ENCODE measurements around the gene C22orf42. TPM values are rescaled to one million over a fixed set of nuclear protein-coding genes. Genes with fewer than 3 reads are reported as not detected.

C22orf42 gene
- total RNA-seq, 1 donor from 2014 or later: not detected

DNA sequence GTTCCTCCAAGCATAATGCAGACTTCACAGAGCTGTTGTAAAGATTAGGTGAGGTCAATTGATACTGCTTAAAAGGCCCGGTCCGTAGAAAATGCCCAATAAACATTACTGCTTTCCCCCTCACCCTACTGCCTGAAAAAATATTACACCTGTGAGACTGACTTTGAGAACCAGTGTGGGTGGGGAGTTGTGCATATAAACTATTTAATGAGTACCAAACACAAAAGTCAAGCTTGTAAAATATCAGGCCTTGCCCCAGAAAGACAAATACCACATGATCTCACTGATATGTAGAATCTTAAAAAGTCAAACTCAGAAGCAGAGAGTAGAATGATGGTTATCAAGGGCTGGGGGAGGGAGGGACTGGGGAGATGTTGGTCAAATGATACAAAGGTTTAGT lies 46.7 kb downstream of the C22orf42 start:
- TF ChIP-seq, protein P1, sequence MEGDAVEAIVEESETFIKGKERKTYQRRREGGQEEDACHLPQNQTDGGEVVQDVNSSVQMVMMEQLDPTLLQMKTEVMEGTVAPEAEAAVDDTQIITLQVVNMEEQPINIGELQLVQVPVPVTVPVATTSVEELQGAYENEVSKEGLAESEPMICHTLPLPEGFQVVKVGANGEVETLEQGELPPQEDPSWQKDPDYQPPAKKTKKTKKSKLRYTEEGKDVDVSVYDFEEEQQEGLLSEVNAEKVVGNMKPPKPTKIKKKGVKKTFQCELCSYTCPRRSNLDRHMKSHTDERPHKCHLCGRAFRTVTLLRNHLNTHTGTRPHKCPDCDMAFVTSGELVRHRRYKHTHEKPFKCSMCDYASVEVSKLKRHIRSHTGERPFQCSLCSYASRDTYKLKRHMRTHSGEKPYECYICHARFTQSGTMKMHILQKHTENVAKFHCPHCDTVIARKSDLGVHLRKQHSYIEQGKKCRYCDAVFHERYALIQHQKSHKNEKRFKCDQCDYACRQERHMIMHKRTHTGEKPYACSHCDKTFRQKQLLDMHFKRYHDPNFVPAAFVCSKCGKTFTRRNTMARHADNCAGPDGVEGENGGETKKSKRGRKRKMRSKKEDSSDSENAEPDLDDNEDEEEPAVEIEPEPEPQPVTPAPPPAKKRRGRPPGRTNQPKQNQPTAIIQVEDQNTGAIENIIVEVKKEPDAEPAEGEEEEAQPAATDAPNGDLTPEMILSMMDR (IDR thresholded peaks at IDR 0.05; ENCODE audit: insufficient read depth, low read depth, low read length): no peak
- no peak for TF ChIP-seq EZH2 (IDR thresholded peaks at IDR 0.05; ENCODE audit: insufficient read depth, low read length)
- Histone ChIP-seq H3K9me3 (ENCODE audit: insufficient read depth, low read depth, low read length) (no peaks in the 10 kb centered on the region), H3K4me2 (ENCODE audit: low read length) (no peak overlapping the region), H3K4me1 (ENCODE audit: insufficient read depth, low read length) (no peaks in the 10 kb centered on the region), H3K4me3 (ENCODE audit: insufficient read depth, low read depth, low read length) (no peak overlapping the region), H3K27ac (ENCODE audit: low read depth, low read length) (no peak overlapping the region), H3K36me3 (ENCODE audit: insufficient read depth, low read length) (no peaks in the 10 kb centered on the region), H3K79me2 (ENCODE audit: insufficient read depth, low read length) (no peaks in the 10 kb centered on the region), H3K27me3 (ENCODE audit: insufficient read depth, low read length) (peaks cover 11% of the 10 kb centered on the region), H4K20me1 (ENCODE audit: insufficient read depth, low read length) (no peaks in the 10 kb centered on the region), H2AFZ (ENCODE audit: low read depth, low read length) (no peak overlapping the region), H3K9ac (ENCODE audit: low read length) (no peak overlapping the region)
- Mint-ChIP-seq H3K27ac (ENCODE audit: unreplicated experiment) (no peak overlapping the region), H3K9me3 (ENCODE audit: unreplicated experiment) (no peaks in the 10 kb centered on the region), H3K27me3 (ENCODE audit: low read depth, unreplicated experiment) (peaks cover 47% of the 10 kb centered on the region), H3K4me3 (ENCODE audit: unreplicated experiment) (no peak overlapping the region), H3K36me3 (ENCODE audit: low read depth, unreplicated experiment) (no peaks in the 10 kb centered on the region), H3K4me1 (ENCODE audit: low read depth, unreplicated experiment) (no peaks in the 10 kb centered on the region)
- FAIRE-seq: no peak
- no peak for DNase-seq (ENCODE audit: low read depth)

- TF ChIP-seq, protein P1 (IDR thresholded peaks at IDR 0.05; ENCODE audit: insufficient read depth, low read depth, low read length): no peak
- TF ChIP-seq EZH2 (IDR thresholded peaks at IDR 0.05; ENCODE audit: insufficient read depth, low read length): no peak
- Mint-ChIP-seq H3K4me3 (ENCODE audit: unreplicated experiment) (no peak overlapping the region), H3K4me1 (ENCODE audit: low read depth, unreplicated experiment) (no peaks in the 10 kb centered on the region), H3K27me3 (ENCODE audit: low read depth, unreplicated experiment) (peaks cover 35% of the 10 kb centered on the region), H3K9me3 (ENCODE audit: unreplicated experiment) (no peaks in the 10 kb centered on the region), H3K36me3 (ENCODE audit: low read depth, unreplicated experiment) (no peaks in the 10 kb centered on the region), H3K27ac (ENCODE audit: unreplicated experiment) (no peak overlapping the region)
- Histone ChIP-seq H3K27me3 (ENCODE audit: insufficient read depth, low read length) (peaks cover 15% of the 10 kb centered on the region), H2AFZ (ENCODE audit: low read depth, low read length) (no peak overlapping the region), H3K9me3 (ENCODE audit: insufficient read depth, low read depth, low read length) (no peaks in the 10 kb centered on the region), H3K36me3 (ENCODE audit: insufficient read depth, low read length) (no peaks in the 10 kb centered on the region), H3K4me3 (ENCODE audit: insufficient read depth, low read depth, low read length) (no peak overlapping the region), H3K79me2 (ENCODE audit: insufficient read depth, low read length) (no peaks in the 10 kb centered on the region), H3K9ac (ENCODE audit: low read length) (no peak overlapping the region), H3K4me1 (ENCODE audit: insufficient read depth, low read length) (no peaks in the 10 kb centered on the region), H4K20me1 (ENCODE audit: insufficient read depth, low read length) (no peaks in the 10 kb centered on the region), H3K27ac (ENCODE audit: low read depth, low read length) (no peak overlapping the region), H3K4me2 (ENCODE audit: low read length) (no peak overlapping the region)
- DNase-seq (ENCODE audit: low read depth) (no peak), FAIRE-seq (no peak)
Observed at GRCh38 chr22:32106930-32107329, 52.2 kb downstream of the C22orf42 start.

GRCh38 chr22:32103658-32104315 lies 55.3 kb downstream of the C22orf42 start:
- Mint-ChIP-seq H3K9me3 (ENCODE audit: unreplicated experiment) (no peaks in the 10 kb centered on the region), H3K27ac (ENCODE audit: unreplicated experiment) (no peak overlapping the region), H3K4me1 (ENCODE audit: low read depth, unreplicated experiment) (no peaks in the 10 kb centered on the region), H3K4me3 (ENCODE audit: unreplicated experiment) (no peak overlapping the region), H3K36me3 (ENCODE audit: low read depth, unreplicated experiment) (no peaks in the 10 kb centered on the region), H3K27me3 (ENCODE audit: low read depth, unreplicated experiment) (peaks cover 35% of the 10 kb centered on the region)
- peaks cover 18% of the 10 kb centered on the region for H3K27me3 ChIP-seq (ENCODE audit: insufficient read depth, low read length)
- H3K4me2 ChIP-seq (ENCODE audit: low read length): no peak overlapping the region
- H3K4me3 ChIP-seq (ENCODE audit: insufficient read depth, low read depth, low read length): no peak overlapping the region
- no peaks in the 10 kb centered on the region for H3K79me2 ChIP-seq (ENCODE audit: insufficient read depth, low read length)
- no peak overlapping the region for H3K27ac ChIP-seq (ENCODE audit: low read depth, low read length)
- no peak overlapping the region for H3K9ac ChIP-seq (ENCODE audit: low read length)
- DNase-seq (ENCODE audit: low read depth) (no peak), FAIRE-seq (no peak)
- TF ChIP-seq, protein P1 (IDR thresholded peaks at IDR 0.05; ENCODE audit: insufficient read depth, low read depth, low read length): peak; percentile 34
- TF ChIP-seq EZH2 (IDR thresholded peaks at IDR 0.05; ENCODE audit: insufficient read depth, low read length): no peak
- no peaks in the 10 kb centered on the region for H3K9me3 ChIP-seq (ENCODE audit: insufficient read depth, low read depth, low read length)
- H3K36me3 ChIP-seq (ENCODE audit: insufficient read depth, low read length): no peaks in the 10 kb centered on the region
- H4K20me1 ChIP-seq (ENCODE audit: insufficient read depth, low read length): no peaks in the 10 kb centered on the region
- no peak overlapping the region for H2AFZ ChIP-seq (ENCODE audit: low read depth, low read length)
- H3K4me1 ChIP-seq (ENCODE audit: insufficient read depth, low read length): no peaks in the 10 kb centered on the region

Measured in astrocyte (in vitro differentiated cells and primary cell).